Spleen (tissue), 11 donors: ENCODE results near the gene ABCA4. TPM values are rescaled to one million over a fixed set of nuclear protein-coding genes. Genes with fewer than 3 reads are reported as not detected.

Experiments
- DNase-seq: peaks from one replicate; pipeline ENCODE4 v3.0.0-alpha.2; 2020
- H3K27ac ChIP-seq, 8 donors: fragments of 200-600 bp; sonication (generic) in 7 of 8; 1 replicate in 4 of 8; 2 replicates in 4 of 8; pipeline versions ENCODE4 v1.5.0 to v1.8.0; 2016 to 2021; ENCODE audit warnings: inconsistent platforms in 4 of 8, mild to moderate bottlenecking in 4 of 8, moderate library complexity in 1 of 8
- H3K27me3 ChIP-seq, 7 donors: fragments of 200-600 bp; sonication (generic) in 6 of 7; replicated peaks in 1 of 7; 1 replicate in 4 of 7; 2 replicates in 3 of 7; pipeline versions ENCODE4 v1.5.0 to v1.8.0; 2016 to 2021; ENCODE audit warnings: inconsistent platforms in 3 of 7, mild to moderate bottlenecking in 1 of 7
- H3K36me3 ChIP-seq, 6 donors: fragments of 200-600 bp; sonication (generic) in 5 of 6; 1 replicate in 4 of 6; 2 replicates in 2 of 6; pipeline versions ENCODE4 v1.5.0 to v1.8.0; 2016 to 2021; ENCODE audit warnings: inconsistent platforms in 2 of 6
- H3K4me1 ChIP-seq, 6 donors: fragments of 200-600 bp; sonication (generic) in 5 of 6; 1 replicate in 3 of 6; 2 replicates in 3 of 6; pipeline versions ENCODE4 v1.5.0 to v1.8.0; 2016 to 2021; ENCODE audit warnings: inconsistent platforms in 3 of 6
- H3K4me3 ChIP-seq, 8 donors: fragments of 200-600 bp; sonication (generic) in 7 of 8; 1 replicate in 4 of 8; 2 replicates in 4 of 8; pipeline versions ENCODE4 v1.5.0 to v1.8.0; 2016 to 2021; ENCODE audit warnings: inconsistent platforms in 4 of 8, mild to moderate bottlenecking in 4 of 8, moderate library complexity in 2 of 8
- H3K9me3 ChIP-seq, 8 donors: fragments of 200-600 bp; sonication (generic) in 7 of 8; 1 replicate in 4 of 8; 2 replicates in 4 of 8; pipeline versions ENCODE4 v1.5.0 to v1.8.0; 2016 to 2021; ENCODE audit warnings: inconsistent platforms in 4 of 8
- CTCF ChIP-seq, 11 experiments: fragments of 200-600 bp in 7 of 11; fragments of 450-650 bp in 4 of 11; sonication (generic) in 4 of 11; IDR thresholded peaks in 8 of 11; conservative IDR thresholded peaks in 3 of 11; 1 replicate in 7 of 11; 2 replicates in 4 of 11; pipeline versions ENCODE4 v1.4.0 to v1.8.0; 2016 to 2021; ENCODE audit warnings: antibody characterized with exemption in 11 of 11, inconsistent platforms in 4 of 11, mild to moderate bottlenecking in 1 of 11
- POLR2A ChIP-seq, 3 donors: fragments of 450-650 bp; IDR thresholded peaks; one replicate each; pipeline ENCODE4 v1.5.1; 2017; ENCODE audit warnings: antibody characterized with exemption in 3 of 3, mild to moderate bottlenecking in 1 of 3
- POLR2AphosphoS5 ChIP-seq, 3 donors: sonication (generic); formaldehyde crosslinking; IDR thresholded peaks; one replicate each; pipeline ENCODE4 v1.5.1; 2017; ENCODE audit warnings: antibody characterized with exemption in 3 of 3
- WGBS, 5 donors: extraction: QIAGEN DNeasy Blood & Tissue Kit in 3 of 5; methylation state at CpG; one replicate each; pipeline versions ENCODE4 v1.1.5 to v1.1.7; 2013 to 2018; 5-methylcytosine and 5-hydroxymethylcytosine counted together
- intact Hi-C: fragments of 100-400 bp; cut with DNase I; formaldehyde crosslinking; loops from one replicate; pipeline ENCODE4 v1.15.0; 2023; ENCODE audit warnings: low total_unique reads
- polyA plus RNA-seq, 3 donors: library from polyadenylated mRNA; stranded (reverse); fragments of 200-250 nt; gene quantifications; one replicate each; pipeline ENCODE4 v1.2.1, GENCODE V29; 2013
- total RNA-seq, 7 donors: library from RNA; depleted of rRNA in 3 of 7; stranded (reverse); fragments of >200 nt in 3 of 7; fragmentation: NEBNext Ultra II Directional in 4 of 7; extraction: Animal tissue kit (Norgen Biotek cat#: 25700) in 4 of 7; gene quantifications; one replicate each; pipeline versions ENCODE4 v1.1.0 to v1.2.1, GENCODE V29; 2016 to 2021
- donor health status: healthy with polysubstance abuse.
- donor health status: DM: no; HTN: no; CAD: no; lungs with moderate emphysema.
- donor health status: DM: no; HTN: no; CAD: no.
- donor health status: Bipolar disorder and iron deficiency.
- donor health status: healthy.
- donor health status: DM: no; HTN: no; CAD: no.
- donor health status: DM: yes; HTN: yes; CAD: no.

ABCA4 gene
- total and polyA plus RNA-seq, 10 donors: 0.04 to 0.64 (median 0.24) TPM

GRCh38 chr1:94014635-94015488 is 106.1 kb downstream of the ABCA4 start:
- Histone ChIP-seq H3K36me3 (no peaks in the 10 kb centered on the region), H3K9me3 (no peaks in the 10 kb centered on the region), H3K27me3 (no peaks in the 10 kb centered on the region), H3K4me3 (no peak overlapping the region), H3K27ac (no peak overlapping the region), H3K4me1 (peaks cover 0 to 4% (median 0%) of the 10 kb centered on the region in 6 donors)
- no peak for TF ChIP-seq POLR2AphosphoS5 (IDR thresholded peaks at IDR 0.05)
- no peak for TF ChIP-seq CTCF (IDR thresholded peaks at IDR 0.05 in 8 of 11, conservative IDR thresholded peaks at IDR 0.05 in 3 of 11)
- TF ChIP-seq POLR2A (IDR thresholded peaks at IDR 0.05): no peak
- intact Hi-C loops: no loop called here
- DNase-seq: no peak
- WGBS, 5 donors: 88 to 95% (median 92%) methylated on average over 6 of the region's 6 CpGs

- Histone ChIP-seq H3K4me1 (peaks cover 0 to 4% (median 0%) of the 10 kb centered on the region in 6 donors), H3K27ac (no peak overlapping the region), H3K4me3 (no peak overlapping the region), H3K27me3 (no peaks in the 10 kb centered on the region), H3K36me3 (no peaks in the 10 kb centered on the region), H3K9me3 (no peaks in the 10 kb centered on the region)
- TF ChIP-seq POLR2A (IDR thresholded peaks at IDR 0.05) (no peak), CTCF (IDR thresholded peaks at IDR 0.05 in 8 of 11, conservative IDR thresholded peaks at IDR 0.05 in 3 of 11) (no peak), POLR2AphosphoS5 (IDR thresholded peaks at IDR 0.05) (no peak)
- no peak for DNase-seq
- intact Hi-C loops: no loop called here
- WGBS, 5 donors: 42 to 59% (median 55%) methylated on average over 6 of the region's 6 CpGs
Observed at GRCh38 chr1:94014087-94014486, 106.9 kb downstream of the ABCA4 start.

- H3K9me3 ChIP-seq: no peaks in the 10 kb centered on the region
- DNase-seq: no peak
- TF ChIP-seq POLR2AphosphoS5 (IDR thresholded peaks at IDR 0.05) (no peak), CTCF (IDR thresholded peaks at IDR 0.05 in 8 of 11, conservative IDR thresholded peaks at IDR 0.05 in 3 of 11) (no peak)
- no peaks in the 10 kb centered on the region for H3K27me3 ChIP-seq
- intact Hi-C loops: no loop called here
- H3K36me3 ChIP-seq: no peaks in the 10 kb centered on the region
- no peak overlapping the region for H3K4me3 ChIP-seq
- H3K4me1 ChIP-seq: peaks cover 0 to 4% (median 0%) of the 10 kb centered on the region in 6 donors
- H3K27ac ChIP-seq: no peak overlapping the region
- whole genome bisulfite sequencing, 5 donors: 80 to 90% (median 85%) methylated on average over 8 of the region's 8 CpGs
Observed at GRCh38 chr1:94013367-94013878, 107.5 kb downstream of the ABCA4 start.

- intact Hi-C loops: no loop called here
- WGBS, 5 donors: 63 to 71% (median 68%) methylated on average over 19 of the region's 19 CpGs
- H3K27ac ChIP-seq: no peak overlapping the region
Observed at GRCh38 chr1:94012708-94013366, 108.1 kb downstream of the ABCA4 start.

More at GRCh38 chr1:94012708-94013366, 108.1 kb downstream of the ABCA4 start:
- no peaks in the 10 kb centered on the region for H3K36me3 ChIP-seq
- no peak for DNase-seq
- H3K4me1 ChIP-seq: peaks cover 0 to 3% (median 0%) of the 10 kb centered on the region in 6 donors
- no peak overlapping the region for H3K4me3 ChIP-seq
- no peaks in the 10 kb centered on the region for H3K27me3 ChIP-seq
- H3K9me3 ChIP-seq: no peaks in the 10 kb centered on the region
- TF ChIP-seq CTCF (IDR thresholded peaks at IDR 0.05 in 8 of 11, conservative IDR thresholded peaks at IDR 0.05 in 3 of 11) (no peak), POLR2AphosphoS5 (IDR thresholded peaks at IDR 0.05) (no peak), POLR2A (IDR thresholded peaks at IDR 0.05) (no peak)
